AG08395 (cell line): ENCODE results near the gene CEND1.
A peak's percentile ranks its signal among the peaks of the same experiment; 100 is the strongest.

Experiments
- DNase-seq: peaks from one replicate; pipeline ENCODE4 v3.0.0; 2012; ENCODE audit warnings: mixed read lengths, low spot score

The CEND1 gene

DNA sequence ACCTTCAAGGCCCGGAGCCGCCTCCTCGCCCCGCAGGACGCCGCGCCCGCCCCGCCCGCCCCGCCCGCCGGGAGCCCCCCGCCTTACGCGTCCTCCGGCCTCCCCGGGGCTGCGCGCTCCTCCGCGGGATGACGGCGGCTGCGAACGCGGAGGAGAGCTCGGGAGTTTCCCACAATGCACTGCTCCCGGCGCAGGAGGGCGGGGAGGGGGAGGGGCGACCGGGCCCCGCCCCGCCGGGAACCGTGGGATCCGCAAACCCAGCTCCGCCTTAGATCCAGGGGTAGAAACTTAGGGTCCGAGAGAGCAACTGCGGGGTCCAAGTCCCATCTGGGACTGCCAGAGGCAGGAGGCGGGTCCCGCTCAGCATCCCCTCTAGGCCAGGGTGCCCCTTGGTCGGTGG, at the start of gene CEND1:
Gene CEND1 (minus strand): TSS at position 148 of the 400 bp plus-strand sequence. CDS start 1,514 bp downstream, outside the sequence.
- DNase-seq: peak; percentile 75

GRCh38 chr11:839280-839623, 49.4 kb upstream of the CEND1 start:
- no peak for DNase-seq

GRCh38 chr11:838441-839279, 48.8 kb upstream of the CEND1 start:
- peak; percentile 42 for DNase-seq

GRCh38 chr11:837990-838307, 48.1 kb upstream of the CEND1 start:
- no peak for DNase-seq

DNA sequence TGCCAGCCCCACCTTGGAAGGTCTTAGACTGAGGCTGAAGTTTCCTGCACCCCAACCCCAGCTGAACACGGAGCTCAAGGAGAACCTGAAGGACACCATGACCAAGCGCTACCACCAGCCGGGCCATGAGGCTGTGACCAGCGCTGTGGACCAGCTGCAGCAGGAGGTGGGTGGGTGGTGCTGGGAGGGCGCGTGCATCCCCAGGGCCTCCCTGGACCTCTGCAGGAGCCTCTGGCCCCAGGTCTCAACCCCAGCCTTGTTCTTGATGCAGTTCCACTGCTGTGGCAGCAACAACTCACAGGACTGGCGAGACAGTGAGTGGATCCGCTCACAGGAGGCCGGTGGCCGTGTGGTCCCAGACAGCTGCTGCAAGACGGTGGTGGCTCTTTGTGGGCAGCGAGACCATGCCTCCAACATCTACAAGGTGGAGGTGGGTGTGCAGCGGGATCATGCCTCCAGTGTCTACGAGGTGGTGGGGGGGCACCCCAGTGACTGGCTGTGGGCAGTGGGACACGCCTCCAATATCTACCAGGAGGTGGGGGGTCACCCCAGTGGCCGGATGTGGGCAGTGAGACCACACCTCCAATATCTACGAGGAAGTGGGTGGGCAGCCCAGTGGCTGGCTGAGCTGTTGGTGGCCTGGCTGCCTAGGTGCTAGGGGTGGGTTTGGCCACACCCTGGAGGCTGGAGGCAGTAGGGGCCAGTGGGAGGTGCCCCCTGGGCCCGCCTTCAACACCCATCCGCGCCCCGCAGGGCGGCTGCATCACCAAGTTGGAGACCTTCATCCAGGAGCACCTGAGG, 47.5 kb upstream of the CEND1 start:
- no peak for DNase-seq

- no peak for DNase-seq
These were observed 46.8 kb upstream of the CEND1 start for GRCh38 chr11:836700-837099.

DNA sequence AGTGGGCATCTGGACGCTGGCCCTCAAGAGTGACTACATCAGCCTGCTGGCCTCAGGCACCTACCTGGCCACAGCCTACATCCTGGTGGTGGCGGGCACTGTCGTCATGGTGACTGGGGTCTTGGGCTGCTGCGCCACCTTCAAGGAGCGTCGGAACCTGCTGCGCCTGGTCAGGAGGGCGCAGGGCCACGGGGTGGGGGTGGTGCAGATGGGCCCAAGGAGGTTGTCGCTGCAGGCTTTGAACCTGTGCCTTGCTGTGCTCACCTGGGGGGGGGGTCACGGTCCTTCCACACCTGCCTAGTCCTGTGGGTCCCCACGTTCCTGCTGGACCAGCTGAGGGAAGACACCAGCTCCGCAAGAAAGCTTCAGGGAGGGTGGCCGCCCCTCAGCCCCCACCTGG, 46.4 kb upstream of the CEND1 start:
- DNase-seq: no peak

DNA sequence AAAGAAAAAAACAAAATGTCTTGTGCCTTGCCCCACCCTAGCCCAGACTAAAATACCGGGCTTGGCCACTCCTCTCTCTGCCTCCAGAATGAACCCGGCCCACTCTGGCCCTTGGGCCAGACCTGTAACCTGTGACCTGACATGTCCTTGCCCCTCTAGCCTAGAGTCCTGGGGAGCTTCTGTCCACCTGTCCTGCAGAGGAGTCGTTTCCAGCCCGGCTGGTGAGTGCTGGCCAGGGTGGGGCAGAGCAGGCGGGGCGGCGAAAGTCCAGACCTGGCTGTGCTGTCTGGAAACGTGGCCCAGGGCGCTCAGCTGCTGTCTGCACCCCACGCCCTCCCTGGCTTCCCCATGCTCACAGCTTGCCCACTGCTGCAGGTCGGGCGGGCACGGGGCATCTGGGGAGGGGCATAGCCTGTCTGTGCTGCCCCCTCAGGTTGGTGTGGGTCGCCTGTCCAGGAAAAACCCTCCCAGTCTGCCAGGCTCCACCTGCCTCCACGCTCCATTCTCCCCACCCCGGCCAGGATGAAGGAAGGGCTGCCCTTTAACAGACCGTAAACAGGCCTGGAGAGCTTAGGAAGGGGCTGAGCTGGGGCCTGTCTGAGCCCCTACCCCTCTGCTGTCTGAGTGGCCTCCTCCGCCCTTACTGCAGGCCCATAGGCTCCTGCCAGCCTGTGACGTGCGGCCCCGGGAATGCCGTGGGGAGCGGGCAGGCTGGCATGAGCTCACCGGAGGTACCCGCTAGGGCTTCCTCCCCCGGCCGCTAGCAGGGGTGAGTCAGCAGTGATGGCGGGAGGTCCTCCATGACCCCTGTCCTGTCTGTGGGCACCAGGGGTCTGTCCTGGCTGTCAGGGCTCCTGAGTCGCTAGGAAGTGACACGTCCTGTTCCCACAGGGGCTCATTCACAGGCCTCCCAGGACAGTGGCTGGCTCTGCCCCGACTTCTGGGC, 44.8 kb upstream of the CEND1 start:
- DNase-seq: peak; percentile 68

DNA sequence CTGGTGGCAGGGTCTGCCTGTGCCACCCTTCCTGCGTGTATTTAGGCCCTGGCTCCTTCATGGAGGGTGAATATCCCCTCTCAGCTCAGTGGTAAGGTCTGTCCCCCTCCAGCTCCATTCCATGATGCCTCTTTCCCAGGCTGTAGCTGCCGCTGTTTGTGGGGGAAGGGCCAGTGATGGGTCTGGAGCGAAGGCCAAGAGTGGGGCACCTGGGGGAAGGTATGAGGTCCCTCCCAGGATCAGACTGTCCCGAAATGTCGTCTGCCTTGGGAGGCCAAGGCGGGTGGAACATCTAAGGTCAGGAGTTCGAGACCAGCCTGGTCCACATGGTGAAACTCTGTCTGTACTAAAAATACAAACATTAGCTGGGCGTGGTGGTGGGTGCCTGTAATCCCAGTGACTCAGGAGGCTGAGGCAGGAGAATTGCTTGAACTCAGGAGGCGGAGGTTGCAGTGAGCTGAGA, 44.0 kb upstream of the CEND1 start:
- DNase-seq: no peak

DNA sequence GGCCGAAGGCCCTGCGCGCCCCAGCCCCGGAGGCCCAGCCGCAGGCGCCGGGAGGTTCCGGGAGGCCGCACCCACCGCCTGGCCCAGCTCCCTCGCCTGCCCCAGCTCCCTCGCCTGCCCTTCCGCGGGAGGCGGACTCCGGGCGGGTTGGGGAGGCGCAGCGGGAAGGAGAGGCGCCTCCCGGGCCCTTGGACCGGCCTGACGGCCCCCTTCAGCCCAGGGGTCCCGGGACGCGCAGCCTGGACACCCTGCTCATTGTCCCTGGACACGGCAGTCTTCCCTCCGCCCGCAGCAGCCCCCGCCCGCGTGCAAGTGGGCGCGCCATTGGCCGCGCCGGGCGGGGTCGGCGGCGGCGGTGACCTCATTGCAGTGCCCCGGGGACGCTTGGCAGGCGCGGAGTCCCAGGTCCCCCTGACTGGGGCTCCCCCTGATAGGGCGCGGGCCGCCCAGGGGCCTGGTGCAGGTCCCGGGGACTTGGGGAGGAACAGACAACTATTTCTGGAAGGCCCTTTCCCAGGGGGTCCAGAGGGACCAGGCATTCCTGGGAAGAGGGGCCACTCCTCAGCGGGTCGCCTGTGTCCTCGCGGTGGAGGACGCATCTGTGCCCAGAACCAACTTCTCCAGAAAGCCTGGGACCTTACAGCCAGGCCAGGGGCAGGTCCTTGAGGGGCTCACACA, 43.4 kb upstream of the CEND1 start:
- DNase-seq: peak; percentile 55

GRCh38 chr11:832529-833113, 42.7 kb upstream of the CEND1 start, which contains the start of gene CD151:
TSS of gene CD151 (plus strand) at chr11:832952. CDS start at chr11:836070, 3,118 bp downstream.
- DNase-seq: peak; percentile 76

DNA sequence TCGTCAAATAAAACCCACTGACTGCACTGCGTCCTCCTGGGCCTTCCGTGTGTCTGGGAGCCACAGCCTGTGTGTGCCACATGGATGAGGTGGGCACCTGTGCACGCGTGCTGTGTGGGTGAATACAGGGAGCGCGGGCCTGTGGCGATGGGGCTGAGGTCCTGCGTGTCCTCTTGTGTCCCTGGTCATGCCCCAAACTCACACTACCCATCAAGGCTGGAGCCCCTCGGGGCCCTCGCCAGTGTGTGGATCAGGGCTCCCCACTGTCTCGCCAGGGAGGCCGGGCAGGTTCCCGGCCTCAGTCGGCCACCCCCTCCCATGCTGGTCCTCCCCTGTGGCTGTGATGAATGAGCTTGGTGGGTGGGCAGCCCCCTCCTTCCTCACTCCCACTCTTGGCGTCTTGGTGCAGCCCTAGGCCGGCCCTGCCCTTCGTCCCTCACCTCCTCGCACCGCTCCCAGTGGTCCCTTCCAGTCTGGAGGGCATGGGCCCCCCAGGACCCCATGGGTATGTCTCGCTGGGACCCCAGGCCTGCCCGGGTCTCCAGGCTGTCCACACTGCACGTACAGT, 42.2 kb upstream of the CEND1 start:
- DNase-seq: no peak

DNA sequence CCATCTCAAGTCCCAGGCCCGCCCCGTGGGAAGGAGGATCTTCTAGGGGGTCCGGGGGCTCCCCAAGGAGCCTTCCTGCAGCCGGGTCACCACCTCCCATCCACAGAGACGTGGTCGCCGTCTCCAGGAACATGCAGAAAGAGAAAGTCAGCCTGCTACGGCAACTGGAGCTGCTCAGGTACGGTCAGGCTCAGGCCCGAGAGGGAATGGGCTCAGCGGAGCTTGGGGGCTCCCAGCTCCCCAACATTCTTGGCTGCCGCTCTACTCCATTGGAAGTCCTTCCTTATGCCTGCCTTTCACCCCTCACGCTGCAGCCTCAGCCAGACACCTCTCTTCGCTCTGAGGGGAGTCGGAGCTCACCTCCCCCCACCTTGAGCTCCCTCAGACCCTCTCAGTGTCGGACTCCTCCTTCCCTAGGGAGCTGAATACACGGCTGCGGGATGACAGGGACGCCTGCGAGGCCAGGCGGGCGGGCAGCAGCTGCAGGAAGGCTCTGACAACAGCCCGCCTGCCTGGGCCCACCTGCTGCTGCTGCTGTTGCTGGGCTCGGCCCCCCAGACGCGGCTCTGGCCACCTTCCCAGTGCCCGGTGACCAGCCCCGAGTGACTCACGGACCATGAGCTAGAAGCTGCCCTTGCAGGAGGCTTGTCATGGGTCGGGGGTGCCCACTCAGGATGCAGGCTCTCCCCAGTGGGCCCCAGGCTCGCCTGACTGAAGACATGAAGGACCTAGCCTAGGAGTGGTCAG, 41.4 kb upstream of the CEND1 start:
- DNase-seq: no peak

GRCh38 chr11:830295-831117, 40.6 kb upstream of the CEND1 start:
- DNase-seq: peak; percentile 68

DNA sequence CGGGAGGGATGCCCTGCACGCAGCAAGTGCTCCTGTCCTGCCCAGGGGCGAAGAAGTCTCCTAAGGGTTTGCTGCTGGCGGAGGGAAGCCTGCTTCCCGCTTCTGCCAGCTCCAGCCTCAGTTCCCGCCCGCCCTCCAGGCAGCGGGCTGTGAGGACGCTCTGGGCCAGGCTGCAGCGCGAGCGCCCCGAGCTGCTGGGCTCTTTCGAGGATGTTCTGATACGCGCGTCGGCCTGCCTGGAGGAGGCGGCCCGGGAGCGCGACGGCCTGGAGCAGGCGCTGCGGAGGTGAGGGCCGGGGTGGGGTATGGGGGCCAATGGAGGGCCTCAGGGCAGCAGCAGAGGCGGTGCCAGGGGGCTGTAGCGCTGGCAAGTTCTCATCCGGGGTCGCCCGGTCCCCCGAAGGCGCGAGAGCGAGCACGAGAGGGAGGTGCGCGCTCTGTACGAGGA, 40.0 kb upstream of the CEND1 start:
- DNase-seq: no peak

GRCh38 chr11:829176-829846, 39.4 kb upstream of the CEND1 start:
- DNase-seq: no peak

DNA sequence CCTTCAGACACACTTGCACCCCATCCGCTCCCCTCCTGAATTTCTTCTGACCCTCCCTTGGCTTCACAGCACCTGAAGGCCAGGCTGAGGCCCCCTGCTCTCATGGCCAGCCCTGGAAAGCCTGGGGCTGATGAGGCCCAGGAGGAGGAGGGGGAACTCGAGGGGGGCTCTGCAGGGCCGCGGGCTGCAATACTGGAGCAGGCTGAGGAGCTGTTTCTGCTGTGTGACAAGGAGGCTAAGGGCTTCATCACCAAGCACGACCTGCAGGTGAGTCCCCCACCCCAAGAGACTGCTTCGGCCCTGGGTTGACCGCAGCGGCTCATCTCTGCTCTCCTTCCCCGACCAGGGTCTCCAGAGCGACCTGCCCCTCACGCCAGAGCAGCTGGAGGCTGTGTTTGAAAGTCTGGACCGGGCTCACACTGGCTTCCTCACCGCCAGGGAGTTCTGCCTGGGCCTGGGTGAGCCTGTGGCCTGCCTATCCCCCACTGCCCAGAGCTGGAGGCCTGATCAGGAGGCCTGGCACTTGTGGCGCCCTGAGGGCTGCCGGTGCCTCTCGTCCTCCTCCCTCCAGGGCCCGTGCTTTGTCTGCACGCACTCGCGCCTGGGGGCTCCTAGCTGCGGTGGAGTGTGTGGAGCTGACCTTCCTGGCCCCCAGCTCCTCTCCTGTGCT, 38.8 kb upstream of the CEND1 start:
- no peak for DNase-seq

- no peak for DNase-seq
These were observed 38.0 kb upstream of the CEND1 start, which contains the start of gene CRACR2B for GRCh38 chr11:827897-828192. TSS of gene CRACR2B (plus strand) at chr11:827919. CDS start at chr11:828608, 689 bp downstream.
